ENCODE results near the gene DLGAP1. TPM values are rescaled to one million over a fixed set of nuclear protein-coding genes. Genes with fewer than 3 reads are reported as not detected.

Gene DLGAP1
- total RNA-seq, 1 donor from 2014 or later, result 5.4 TPM

- DNase-seq, result no peak
- TF ChIP-seq CTCF (IDR thresholded peaks at IDR 0.05), result no peak
These were observed 205.0 kb downstream of the DLGAP1 start for GRCh38 chr18:4250141-4250540.

GRCh38 chr18:4248686-4249085 lies 206.4 kb downstream of the DLGAP1 start:
- Histone ChIP-seq H3K27ac (no peak overlapping the region), H3K27me3 (no peaks in the 10 kb centered on the region), H3K36me3 (no peaks in the 10 kb centered on the region), H3K4me1 (no peaks in the 10 kb centered on the region), H3K4me3 (no peak overlapping the region), H3K9me3 (no peaks in the 10 kb centered on the region)
- ATAC-seq (no peak), DNase-seq (no peak)
- intact Hi-C loops (cut with DNase I), result no loop called here
- no peak for TF ChIP-seq CTCF (IDR thresholded peaks at IDR 0.05)

More at GRCh38 chr18:4250141-4250540, 205.0 kb downstream of the DLGAP1 start:
- Histone ChIP-seq H3K27ac (no peak overlapping the region), H3K36me3 (no peaks in the 10 kb centered on the region), H3K9me3 (no peaks in the 10 kb centered on the region), H3K4me3 (no peak overlapping the region), H3K4me1 (no peaks in the 10 kb centered on the region), H3K27me3 (no peaks in the 10 kb centered on the region)
- intact Hi-C loops (cut with DNase I), result no loop called here
- no peak for ATAC-seq

GRCh38 chr18:4246374-4246773 lies 208.7 kb downstream of the DLGAP1 start:
- Histone ChIP-seq H3K4me1 (no peaks in the 10 kb centered on the region), H3K9me3 (no peaks in the 10 kb centered on the region), H3K27me3 (no peaks in the 10 kb centered on the region), H3K27ac (no peak overlapping the region), H3K36me3 (no peaks in the 10 kb centered on the region), H3K4me3 (no peak overlapping the region)
- ATAC-seq, result no peak
- no peak for DNase-seq
- TF ChIP-seq CTCF (IDR thresholded peaks at IDR 0.05), result no peak
- intact Hi-C loops (cut with DNase I), result no loop called here

GRCh38 chr18:4245456-4245855 lies 209.7 kb downstream of the DLGAP1 start:
- intact Hi-C loops (cut with DNase I), result no loop called here
- DNase-seq (no peak), ATAC-seq (no peak)
- no peaks in the 10 kb centered on the region for H3K36me3 ChIP-seq
- no peaks in the 10 kb centered on the region for H3K4me1 ChIP-seq
- no peaks in the 10 kb centered on the region for H3K27me3 ChIP-seq
- H3K9me3 ChIP-seq, result no peaks in the 10 kb centered on the region
- H3K27ac ChIP-seq, result no peak overlapping the region
- no peak for TF ChIP-seq CTCF (IDR thresholded peaks at IDR 0.05)
- H3K4me3 ChIP-seq, result no peak overlapping the region

GRCh38 chr18:4242431-4243161 lies 212.5 kb downstream of the DLGAP1 start:
- H3K4me3 ChIP-seq, result no peak overlapping the region
- intact Hi-C loops (cut with DNase I), result no loop called here
- H3K9me3 ChIP-seq, result no peaks in the 10 kb centered on the region
- no peaks in the 10 kb centered on the region for H3K27me3 ChIP-seq
- TF ChIP-seq CTCF (IDR thresholded peaks at IDR 0.05), result no peak
- no peak for DNase-seq
- H3K27ac ChIP-seq, result no peak overlapping the region
- peak; percentile 35 for ATAC-seq
- no peaks in the 10 kb centered on the region for H3K4me1 ChIP-seq
- no peaks in the 10 kb centered on the region for H3K36me3 ChIP-seq
